BLaER1 (cell line): Measurements from ENCODE around the gene PRR16.

Experiments
- H3K27ac ChIP-seq: shearing (Covaris generic); formaldehyde crosslinking; 2 replicates; pipeline ENCODE4 v1.8.1; 2022
- H3K27me3 ChIP-seq: shearing (Covaris generic); formaldehyde crosslinking; 2 replicates; pipeline ENCODE4 v1.8.1; 2022
- H3K36me3 ChIP-seq: shearing (Covaris generic); formaldehyde crosslinking; 2 replicates; pipeline ENCODE4 v1.8.1; 2022
- H3K4me1 ChIP-seq: shearing (Covaris generic); formaldehyde crosslinking; 2 replicates; pipeline ENCODE4 v1.8.1; 2022
- H3K4me2 ChIP-seq: shearing (Covaris generic); formaldehyde crosslinking; 2 replicates; pipeline ENCODE4 v1.8.1; 2022
- H3K4me3 ChIP-seq: shearing (Covaris generic); formaldehyde crosslinking; 2 replicates; pipeline ENCODE4 v1.8.1; 2022
- H3K9ac ChIP-seq: shearing (Covaris generic); formaldehyde crosslinking; 2 replicates; pipeline ENCODE4 v1.8.1; 2022
- H3K9me3 ChIP-seq: shearing (Covaris generic); formaldehyde crosslinking; 2 replicates; pipeline ENCODE4 v1.8.1; 2022
- H4K20me1 ChIP-seq: shearing (Covaris generic); formaldehyde crosslinking; 2 replicates; pipeline ENCODE4 v1.8.1; 2022
- Cebpa-rat ChIP-seq: shearing (Covaris generic); IDR thresholded peaks from 2 replicates; pipeline ENCODE4 v1.8.1; 2022

Gene PRR16

GRCh38 chr5:120602033-120602432, 137.9 kb downstream of the PRR16 start:
- Histone ChIP-seq H3K9ac (no peak overlapping the region), H3K27ac (no peak overlapping the region), H4K20me1 (no peaks in the 10 kb centered on the region), H3K4me2 (no peak overlapping the region), H3K4me1 (no peaks in the 10 kb centered on the region), H3K36me3 (no peaks in the 10 kb centered on the region), H3K9me3 (peaks cover 4% of the 10 kb centered on the region; the same call in 1 of the 2 replicates), H3K27me3 (no peaks in the 10 kb centered on the region), H3K4me3 (no peak overlapping the region)
- no peak for TF ChIP-seq Cebpa-rat

- H3K27me3 ChIP-seq = no peaks in the 10 kb centered on the region
- no peak overlapping the region for H3K27ac ChIP-seq
- no peak overlapping the region for H3K4me2 ChIP-seq
- H3K9me3 ChIP-seq = peaks cover 4% of the 10 kb centered on the region; the same call in 1 of the 2 replicates
- H4K20me1 ChIP-seq = no peaks in the 10 kb centered on the region
- H3K36me3 ChIP-seq = no peaks in the 10 kb centered on the region
- no peaks in the 10 kb centered on the region for H3K4me1 ChIP-seq
- H3K4me3 ChIP-seq = no peak overlapping the region
- no peak overlapping the region for H3K9ac ChIP-seq
- TF ChIP-seq Cebpa-rat = no peak
Observed at GRCh38 chr5:120604884-120605283, 140.8 kb downstream of the PRR16 start.

- Histone ChIP-seq H3K9me3 (peaks cover 4% of the 10 kb centered on the region; the same call in 1 of the 2 replicates), H4K20me1 (no peaks in the 10 kb centered on the region), H3K4me1 (no peaks in the 10 kb centered on the region), H3K36me3 (no peaks in the 10 kb centered on the region), H3K27me3 (no peaks in the 10 kb centered on the region), H3K4me3 (no peak overlapping the region), H3K27ac (no peak overlapping the region), H3K9ac (no peak overlapping the region), H3K4me2 (no peak overlapping the region)
- no peak for TF ChIP-seq Cebpa-rat
Observed at GRCh38 chr5:120605325-120606079, 141.4 kb downstream of the PRR16 start.

GRCh38 chr5:120609570-120609969, 145.5 kb downstream of the PRR16 start:
- H3K9ac ChIP-seq = no peak overlapping the region
- no peak for TF ChIP-seq Cebpa-rat
- H3K36me3 ChIP-seq = no peaks in the 10 kb centered on the region
- no peaks in the 10 kb centered on the region for H3K4me1 ChIP-seq
- no peak overlapping the region for H3K27ac ChIP-seq
- H3K4me3 ChIP-seq = no peak overlapping the region
- no peak overlapping the region for H3K4me2 ChIP-seq
- no peaks in the 10 kb centered on the region for H4K20me1 ChIP-seq
- H3K27me3 ChIP-seq = no peaks in the 10 kb centered on the region
- no peaks in the 10 kb centered on the region for H3K9me3 ChIP-seq

GRCh38 chr5:120610145-120610544, 146.0 kb downstream of the PRR16 start:
- TF ChIP-seq Cebpa-rat = no peak
- H3K27me3 ChIP-seq = no peaks in the 10 kb centered on the region
- H3K36me3 ChIP-seq = no peaks in the 10 kb centered on the region
- no peak overlapping the region for H3K9ac ChIP-seq
- H3K4me1 ChIP-seq = no peaks in the 10 kb centered on the region
- H3K27ac ChIP-seq = no peak overlapping the region
- H4K20me1 ChIP-seq = no peaks in the 10 kb centered on the region
- no peak overlapping the region for H3K4me2 ChIP-seq
- H3K4me3 ChIP-seq = no peak overlapping the region
- no peaks in the 10 kb centered on the region for H3K9me3 ChIP-seq

- no peak overlapping the region for H3K9ac ChIP-seq
- no peak overlapping the region for H3K27ac ChIP-seq
- no peak overlapping the region for H3K4me2 ChIP-seq
- no peaks in the 10 kb centered on the region for H3K4me1 ChIP-seq
- no peak for TF ChIP-seq Cebpa-rat
- no peak overlapping the region for H3K4me3 ChIP-seq
- H3K9me3 ChIP-seq = no peaks in the 10 kb centered on the region
- H3K36me3 ChIP-seq = no peaks in the 10 kb centered on the region
- H3K27me3 ChIP-seq = no peaks in the 10 kb centered on the region
- H4K20me1 ChIP-seq = no peaks in the 10 kb centered on the region
Observed at GRCh38 chr5:120613729-120614128, 149.6 kb downstream of the PRR16 start.

- H4K20me1 ChIP-seq = no peaks in the 10 kb centered on the region
- no peaks in the 10 kb centered on the region for H3K36me3 ChIP-seq
- no peaks in the 10 kb centered on the region for H3K27me3 ChIP-seq
- no peak overlapping the region for H3K27ac ChIP-seq
- H3K4me3 ChIP-seq = no peak overlapping the region
- H3K9ac ChIP-seq = no peak overlapping the region
- H3K9me3 ChIP-seq = no peaks in the 10 kb centered on the region
- no peaks in the 10 kb centered on the region for H3K4me1 ChIP-seq
- TF ChIP-seq Cebpa-rat = no peak
- no peak overlapping the region for H3K4me2 ChIP-seq
Observed at GRCh38 chr5:120614531-120615180, 150.6 kb downstream of the PRR16 start.

GRCh38 chr5:120615967-120616645, 152.0 kb downstream of the PRR16 start:
- Histone ChIP-seq H4K20me1 (no peaks in the 10 kb centered on the region), H3K27me3 (no peaks in the 10 kb centered on the region), H3K4me1 (no peaks in the 10 kb centered on the region), H3K36me3 (no peaks in the 10 kb centered on the region), H3K4me2 (no peak overlapping the region), H3K27ac (no peak overlapping the region), H3K9me3 (no peaks in the 10 kb centered on the region), H3K9ac (no peak overlapping the region), H3K4me3 (no peak overlapping the region)
- TF ChIP-seq Cebpa-rat = no peak

- TF ChIP-seq Cebpa-rat = no peak
- H3K4me1 ChIP-seq = no peaks in the 10 kb centered on the region
- H3K27ac ChIP-seq = no peak overlapping the region
Observed at GRCh38 chr5:120621339-120621738, 157.2 kb downstream of the PRR16 start.

GRCh38 chr5:120624021-120624563, 160.0 kb downstream of the PRR16 start:
- Histone ChIP-seq H4K20me1 (no peaks in the 10 kb centered on the region), H3K4me2 (no peak overlapping the region), H3K36me3 (no peaks in the 10 kb centered on the region), H3K9me3 (no peaks in the 10 kb centered on the region), H3K27me3 (no peaks in the 10 kb centered on the region), H3K9ac (no peak overlapping the region), H3K4me1 (no peaks in the 10 kb centered on the region), H3K4me3 (no peak overlapping the region), H3K27ac (no peak overlapping the region)
- TF ChIP-seq Cebpa-rat = no peak

More at GRCh38 chr5:120621339-120621738, 157.2 kb downstream of the PRR16 start:
- H3K36me3 ChIP-seq = no peaks in the 10 kb centered on the region
- no peaks in the 10 kb centered on the region for H3K9me3 ChIP-seq
- H3K4me2 ChIP-seq = no peak overlapping the region
- H3K27me3 ChIP-seq = no peaks in the 10 kb centered on the region
- H3K4me3 ChIP-seq = no peak overlapping the region
- no peaks in the 10 kb centered on the region for H4K20me1 ChIP-seq
- no peak overlapping the region for H3K9ac ChIP-seq
